Spinal cord (tissue), 10 donors: ENCODE results near the gene TNNC1. TPM values are rescaled to one million over a fixed set of nuclear protein-coding genes. Genes with fewer than 3 reads are reported as not detected.

Experiments
- DNase-seq, 6 donors: peaks; one replicate each; pipeline versions ENCODE4 v3.0.0 to v3.0.0-alpha.2; 2013 to 2015; ENCODE audit warnings: low spot score in 6 of 6, low read depth in 4 of 6
- H3K27ac ChIP-seq: one replicate; pipeline ENCODE4 v1.5.1; 2013; ENCODE audit warnings: low read depth, low read length, control low read depth
- H3K27me3 ChIP-seq: one replicate; pipeline ENCODE4 v1.6.1; 2013; ENCODE audit warnings: low read length; ENCODE audit not compliant: control insufficient read depth, insufficient read depth
- H3K36me3 ChIP-seq: one replicate; pipeline ENCODE4 v1.6.1; 2013; ENCODE audit warnings: low read length; ENCODE audit not compliant: control insufficient read depth, insufficient read depth
- H3K4me1 ChIP-seq: one replicate; pipeline ENCODE4 v1.6.1; 2013; ENCODE audit warnings: low read length; ENCODE audit not compliant: control insufficient read depth, insufficient read depth
- H3K4me3 ChIP-seq: one replicate; pipeline ENCODE4 v1.5.1; 2013; ENCODE audit warnings: low read depth, low read length, control low read depth
- H3K9me3 ChIP-seq: one replicate; pipeline ENCODE4 v1.6.1; 2013; ENCODE audit warnings: low read length; ENCODE audit not compliant: control insufficient read depth, insufficient read depth
- WGBS: methylation state at CpG from one replicate; pipeline ENCODE4 v1.1.5; 2013; ENCODE audit warnings: missing lambda C conversion rate; ENCODE audit not compliant: insufficient coverage; 5-methylcytosine and 5-hydroxymethylcytosine counted together
- polyA plus RNA-seq, 2 donors: library from polyadenylated mRNA; unstranded; fragments of 120-200 nt; gene quantifications; one replicate each; pipeline ENCODE4 v1.2.1, GENCODE V29; 2013; ENCODE audit not compliant: insufficient read length in 2 of 2
- total RNA-seq, 2 donors: library from RNA; depleted of rRNA in 1 of 2; stranded (reverse); fragments of 120-200 nt in 1 of 2; fragments of >200 nt in 1 of 2; gene quantifications; one replicate each; pipeline versions ENCODE4 v1.2.3 to v1.2.4, GENCODE V29; 2013 to 2014
- donor health status: healthy.

TNNC1 gene
- total and polyA plus RNA-seq, 4 donors: 3.3 to 17.9 (median 6.1) TPM; not detected in 1

DNA sequence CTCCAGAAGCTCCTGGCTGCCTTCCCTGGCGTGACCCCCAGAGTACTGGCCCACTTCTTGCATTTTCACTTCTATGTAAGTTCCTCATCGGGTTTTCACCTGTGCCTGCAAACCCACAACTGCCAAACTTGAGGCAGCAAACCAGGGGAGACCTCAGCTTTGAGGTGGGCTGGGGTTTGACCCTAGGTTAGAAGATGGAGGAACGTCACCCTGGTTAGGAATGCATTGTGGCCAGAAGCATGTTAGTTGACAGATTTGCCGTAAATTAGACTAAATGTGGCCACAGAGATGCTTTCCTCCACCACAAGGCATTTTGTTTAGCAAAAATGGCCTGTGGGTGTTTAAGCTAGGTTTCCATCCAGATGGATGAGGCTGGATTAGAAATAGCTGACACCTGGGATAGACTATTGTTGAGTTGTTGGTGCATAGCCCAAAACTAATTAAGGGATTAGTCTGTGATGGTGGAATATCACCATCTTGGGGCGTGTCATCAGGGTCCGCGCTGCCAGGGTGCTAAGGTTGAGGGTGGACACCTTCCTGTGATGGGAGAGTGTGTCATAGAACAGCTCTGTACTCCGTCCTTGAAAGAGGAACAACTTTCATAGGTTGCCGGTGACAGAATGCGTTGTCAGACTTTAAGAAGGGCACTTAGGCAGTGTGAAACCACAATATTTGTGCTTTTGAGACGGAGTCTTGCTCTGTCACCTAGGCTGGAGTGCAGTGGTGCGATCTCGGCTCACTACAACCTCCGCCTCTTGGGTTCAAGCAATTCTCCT, 5.1 kb upstream of the TNNC1 start:
- H3K27me3 ChIP-seq: no peaks in the 10 kb centered on the region
- no peak overlapping the region for H3K4me3 ChIP-seq
- no peak overlapping the region for H3K27ac ChIP-seq
- H3K4me1 ChIP-seq: peaks cover 31% of the 10 kb centered on the region
- no peaks in the 10 kb centered on the region for H3K9me3 ChIP-seq
- 98% methylated on average over 7 of the region's 14 CpGs for WGBS
- peaks cover 42% of the 10 kb centered on the region for H3K36me3 ChIP-seq
- no peak for DNase-seq

DNA sequence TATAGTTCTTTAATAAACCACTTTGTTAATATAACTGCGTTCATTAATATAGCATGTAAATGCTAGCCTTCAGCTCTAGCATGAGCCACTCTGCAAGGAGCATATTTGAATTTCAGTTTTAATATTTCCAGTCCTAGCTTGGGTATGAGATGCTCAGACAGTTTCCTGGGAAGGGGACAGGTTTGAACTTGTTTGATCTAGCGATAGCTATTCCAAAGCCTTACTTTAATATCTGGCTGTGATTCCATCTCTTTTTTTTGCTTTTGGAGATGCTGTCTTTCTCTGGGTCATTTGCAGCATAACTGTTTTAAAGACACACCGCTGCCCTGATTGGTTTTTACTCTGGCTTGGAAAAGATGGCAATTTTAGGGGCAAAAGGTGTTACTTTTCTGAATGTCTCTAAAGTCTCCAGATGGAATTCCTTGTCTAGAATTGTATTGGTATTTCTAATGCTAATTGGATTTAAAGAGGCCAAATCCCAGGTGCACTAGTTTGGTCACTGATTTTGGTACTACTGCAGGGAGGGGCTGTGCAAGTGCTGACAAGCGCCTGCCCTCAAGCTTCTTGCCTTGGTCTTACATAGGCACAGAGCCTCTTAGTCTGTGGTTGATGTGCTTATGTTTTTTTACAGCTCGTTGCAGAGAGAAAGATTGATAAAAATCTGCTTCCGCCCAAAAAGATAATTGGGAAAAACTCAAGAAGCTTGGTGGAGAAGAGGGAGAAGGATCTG, 4.4 kb upstream of the TNNC1 start:
- WGBS: 95% methylated on average over 3 of the region's 6 CpGs
- Histone ChIP-seq H3K27ac (no peak overlapping the region), H3K27me3 (no peaks in the 10 kb centered on the region), H3K4me1 (peaks cover 31% of the 10 kb centered on the region), H3K4me3 (no peak overlapping the region), H3K36me3 (peaks cover 39% of the 10 kb centered on the region), H3K9me3 (no peaks in the 10 kb centered on the region)
- no peak for DNase-seq

DNA sequence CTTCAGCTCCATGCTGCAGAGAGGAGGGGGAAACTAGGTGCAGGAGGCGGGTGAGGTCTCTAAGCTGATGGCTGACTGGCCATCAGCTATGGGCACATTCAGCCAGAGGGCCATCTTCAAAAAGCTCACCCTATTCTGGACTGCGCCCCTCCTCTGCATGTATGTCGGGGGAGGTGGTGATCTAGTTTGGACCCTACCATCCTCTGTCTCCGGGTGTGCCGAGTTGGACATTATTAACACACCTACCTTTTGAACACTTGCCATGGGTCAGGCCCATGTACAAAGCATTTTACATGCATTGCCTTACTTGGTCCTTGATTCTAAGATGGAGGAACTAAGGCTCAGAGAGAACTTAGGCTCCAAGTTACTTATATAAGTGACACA, 3.0 kb upstream of the TNNC1 start:
- peaks cover 33% of the 10 kb centered on the region for H3K4me1 ChIP-seq
- WGBS: 33% methylated on average over 1 of the region's 5 CpGs
- peak overlapping the region; percentile 85 for H3K27ac ChIP-seq
- peaks cover 34% of the 10 kb centered on the region for H3K36me3 ChIP-seq
- DNase-seq: peak in 1 of 6 donors; percentile 3
- no peaks in the 10 kb centered on the region for H3K27me3 ChIP-seq
- H3K4me3 ChIP-seq: peak overlapping the region; percentile 93
- no peaks in the 10 kb centered on the region for H3K9me3 ChIP-seq

DNA sequence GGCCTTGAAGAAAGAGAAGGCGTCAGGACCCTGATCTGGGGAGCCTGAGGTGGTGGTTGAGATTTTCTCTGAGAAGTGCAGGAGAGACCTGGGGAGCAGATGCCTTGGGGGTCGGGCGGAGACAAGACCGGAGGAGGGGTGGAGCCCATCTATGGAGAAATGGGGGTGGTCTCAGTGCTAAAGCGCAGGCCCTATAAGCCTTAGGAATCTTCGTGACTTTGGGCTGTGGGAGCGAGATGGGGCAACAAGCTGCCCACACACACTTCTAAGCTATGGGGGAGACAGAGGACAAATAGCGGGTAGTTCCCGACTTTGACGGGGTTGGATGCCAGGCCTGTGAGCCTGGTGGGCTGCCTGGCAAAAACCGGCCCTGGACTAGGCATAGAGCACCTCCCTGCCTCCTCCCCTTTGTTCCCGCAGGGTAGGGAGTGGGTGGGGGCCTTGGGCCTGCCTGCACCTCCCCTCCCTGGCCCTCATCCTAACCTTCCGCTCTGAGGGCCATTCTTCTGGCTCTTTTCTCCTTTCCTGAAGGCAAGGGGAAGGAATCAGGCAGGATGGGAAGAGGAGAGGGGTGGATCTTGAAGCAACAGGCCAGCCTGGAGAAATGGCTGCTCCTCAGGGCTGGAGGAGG, 2.4 kb upstream of the TNNC1 start:
- Histone ChIP-seq H3K4me1 (peaks cover 33% of the 10 kb centered on the region), H3K36me3 (peaks cover 32% of the 10 kb centered on the region), H3K27me3 (no peaks in the 10 kb centered on the region), H3K9me3 (no peaks in the 10 kb centered on the region), H3K27ac (peak overlapping the region; percentile 85), H3K4me3 (peak overlapping the region; percentile 93)
- DNase-seq: peak in 3 of 6 donors; percentile 22 to 78 (median 74)
- 0% methylated on average over 7 of the region's 13 CpGs for WGBS

DNA sequence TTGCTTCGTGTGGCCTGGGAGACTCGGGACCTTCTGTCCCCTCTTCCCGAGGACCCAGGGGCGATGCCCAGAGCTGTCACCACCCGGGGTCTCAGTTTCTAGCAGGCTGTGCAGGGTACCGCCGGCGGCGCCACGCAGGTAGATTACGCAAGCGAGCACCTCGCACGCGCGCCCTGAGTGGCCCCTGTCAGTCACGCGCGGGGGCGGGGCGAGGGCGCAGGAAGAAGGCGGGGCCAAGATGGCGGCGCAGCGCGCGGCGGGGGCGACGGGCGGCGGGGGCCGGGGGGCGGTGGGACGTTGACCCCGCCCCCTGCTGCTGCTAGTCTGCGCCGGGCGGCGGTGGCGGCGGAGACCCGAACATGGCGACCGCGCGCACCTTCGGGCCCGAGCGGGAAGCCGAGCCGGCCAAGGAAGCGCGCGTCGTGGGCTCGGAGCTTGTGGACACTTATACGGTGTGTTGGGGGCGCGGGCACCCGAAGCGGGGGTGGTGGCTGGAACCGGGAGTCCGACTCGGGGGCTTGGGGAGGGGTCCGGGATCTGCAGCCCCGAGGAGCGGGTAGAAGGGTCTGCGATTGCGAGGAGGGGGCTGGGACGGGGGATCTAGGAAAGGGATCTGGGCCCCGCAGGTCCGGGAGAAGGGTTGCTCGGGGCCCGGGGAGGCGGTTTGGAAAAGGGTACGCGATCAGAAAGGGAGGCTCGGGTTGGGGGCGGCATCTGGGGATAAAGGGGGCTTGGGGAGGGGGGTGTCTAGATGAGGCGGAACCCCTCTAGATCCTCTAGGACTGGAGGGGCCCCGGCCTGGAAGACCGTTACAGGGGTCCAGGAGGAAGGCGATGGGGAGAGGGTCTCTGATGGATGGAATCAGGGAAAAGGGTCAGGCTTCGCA, 1.7 kb upstream of the TNNC1 start, which contains the start of gene NISCH:
TSS of gene NISCH (plus strand) at position 322 of the 886 bp plus-strand sequence. CDS start at position 360, 38 bp downstream.
- H3K4me1 ChIP-seq: peaks cover 33% of the 10 kb centered on the region
- DNase-seq: peak in 5 of 6 donors; percentile 72 to 96 (median 81)
- H3K36me3 ChIP-seq: peaks cover 29% of the 10 kb centered on the region
- peak within 1 kb of the TSS; percentile 93 for H3K4me3 ChIP-seq
- no peaks in the 10 kb centered on the region for H3K9me3 ChIP-seq
- H3K27me3 ChIP-seq: no peaks in the 10 kb centered on the region
- WGBS: under 1% methylated on average over 83 of the region's 86 CpGs
- peak within 1 kb of the TSS; percentile 91 for H3K27ac ChIP-seq

DNA sequence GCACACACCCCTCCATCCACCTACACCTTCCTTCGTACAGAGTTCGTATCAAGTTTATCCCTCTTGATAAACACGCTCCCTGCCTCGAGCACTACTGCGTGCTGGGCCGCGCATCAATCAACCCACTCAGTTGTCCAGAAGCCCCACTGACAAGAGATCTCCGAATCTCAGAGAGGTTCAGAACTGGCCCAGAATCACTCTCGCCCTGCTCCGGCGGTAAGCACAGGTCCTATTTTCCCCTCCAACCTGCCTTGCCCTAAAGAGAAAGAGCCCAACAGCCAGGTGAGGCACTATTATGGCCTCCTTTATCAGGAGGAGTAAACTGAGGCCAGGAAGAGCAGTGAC, 1.1 kb upstream of the TNNC1 start:
- no peak for DNase-seq
- Histone ChIP-seq H3K4me1 (peaks cover 33% of the 10 kb centered on the region), H3K9me3 (no peaks in the 10 kb centered on the region), H3K4me3 (peak overlapping the region; percentile 93), H3K27me3 (no peaks in the 10 kb centered on the region), H3K27ac (peak overlapping the region; percentile 91), H3K36me3 (peaks cover 23% of the 10 kb centered on the region)
- 61% methylated on average over 8 of the region's 11 CpGs for WGBS

DNA sequence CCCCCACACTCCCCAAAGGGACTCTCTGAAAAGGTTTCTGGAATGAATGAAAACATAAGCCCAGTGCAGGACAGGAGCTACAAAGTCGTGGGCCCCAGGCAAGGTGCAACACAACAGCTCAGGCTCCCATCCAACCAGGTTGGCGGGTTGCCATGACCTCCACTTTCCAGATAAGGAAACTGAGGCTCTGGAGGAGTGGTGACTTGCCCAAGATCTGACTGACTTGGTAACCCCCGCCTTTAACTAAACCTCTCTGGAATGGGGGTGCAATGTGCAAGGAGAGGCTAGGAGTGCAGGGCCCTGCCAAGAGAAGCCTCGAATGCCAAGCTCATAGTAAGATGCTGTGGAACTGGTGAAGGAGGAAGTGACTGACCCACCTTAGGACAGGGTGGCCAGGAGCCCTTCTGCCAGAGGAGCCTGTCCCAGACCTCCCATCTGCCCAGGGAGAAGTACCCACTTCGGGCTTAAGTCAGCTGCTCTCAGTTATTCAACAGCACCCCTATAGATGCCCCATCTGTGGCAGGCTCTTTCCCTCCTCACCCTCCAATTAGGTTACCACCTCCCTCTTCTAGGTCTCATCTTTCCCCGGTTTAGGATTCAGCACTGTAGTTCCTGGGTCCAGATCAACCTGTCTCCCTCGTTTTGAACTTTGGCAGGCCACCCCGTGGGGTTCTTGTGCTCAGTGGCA, 553 bp upstream of the TNNC1 start:
- Histone ChIP-seq H3K4me1 (peaks cover 33% of the 10 kb centered on the region), H3K27me3 (no peaks in the 10 kb centered on the region), H3K9me3 (no peaks in the 10 kb centered on the region), H3K36me3 (peaks cover 20% of the 10 kb centered on the region), H3K27ac (peak overlapping the region; percentile 91), H3K4me3 (no peak overlapping the region)
- DNase-seq: no peak
- 74% methylated on average over 6 of the region's 8 CpGs for WGBS

DNA sequence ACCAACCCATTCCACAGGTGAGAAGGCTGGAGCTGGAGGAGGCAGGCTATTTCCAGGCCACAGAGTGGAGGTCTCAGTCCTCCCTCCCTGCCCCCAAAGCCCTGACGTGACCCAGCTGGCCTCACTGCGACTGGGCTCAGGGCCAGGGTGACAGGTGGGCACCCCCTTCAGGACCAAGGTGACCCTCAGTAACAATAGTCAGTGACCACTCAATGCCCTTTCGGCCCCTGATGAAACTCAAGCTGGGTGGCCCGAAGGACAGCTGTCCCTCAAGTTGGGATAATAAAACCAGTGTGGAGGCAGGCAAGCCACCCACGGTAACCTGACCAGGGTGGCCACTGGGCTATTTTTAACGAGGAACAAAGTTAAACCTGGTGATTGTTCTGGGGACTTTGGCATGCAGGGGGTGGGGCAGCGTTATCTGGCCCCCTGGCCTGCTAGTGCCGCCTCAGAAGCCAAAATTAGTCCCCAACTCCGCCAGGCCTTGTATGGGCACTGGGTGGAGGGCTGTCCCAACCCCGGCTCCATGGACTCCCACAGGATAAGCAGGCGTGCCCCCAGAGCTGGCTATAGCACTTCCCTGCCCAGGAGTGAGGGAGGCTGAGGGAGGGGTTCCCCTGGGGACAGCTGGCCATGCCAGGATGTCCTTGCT, 1.1 kb downstream of the TNNC1 start:
- peaks cover 30% of the 10 kb centered on the region for H3K4me1 ChIP-seq
- no peak overlapping the region for H3K27ac ChIP-seq
- no peak overlapping the region for H3K4me3 ChIP-seq
- no peaks in the 10 kb centered on the region for H3K9me3 ChIP-seq
- no peaks in the 10 kb centered on the region for H3K27me3 ChIP-seq
- peaks cover 5% of the 10 kb centered on the region for H3K36me3 ChIP-seq
- 65% methylated on average over 11 of the region's 11 CpGs for WGBS
- DNase-seq: no peak
